Measurements from ENCODE around the gene NMB.

GRCh38 chr15:84621358-84621979 is 36.5 kb downstream of the NMB start:
- TF ChIP-seq EZH2 (IDR thresholded peaks at IDR 0.05; ENCODE audit: insufficient read depth, poor library complexity, severe bottlenecking) (no peak), EZH2phosphoT487 (IDR thresholded peaks at IDR 0.05; ENCODE audit: insufficient read depth, low read depth) (no peak)

Measured in GM23248 (cell line).